ENCODE results near the gene HDAC7.

- TF ChIP-seq CTCF (conservative IDR thresholded peaks at IDR 0.05 in 1 of 2, IDR thresholded peaks at IDR 0.05 in 1 of 2; ENCODE audit: low read depth in 1 of 2, low read length in 2 of 2) (no peak), EZH2 (IDR thresholded peaks at IDR 0.05; ENCODE audit: low read length, missing control alignments) (no peak)
These were observed 71.2 kb downstream of the HDAC7 start for GRCh38 chr12:47748507-47748828.
